SU-DHL-6 (cell line): Measurements from ENCODE around the gene CNGA4.

Experiments
- H2AFZ ChIP-seq: fragments of 200-600 bp; sonication (generic); 2 replicates; pipeline ENCODE4 v1.6.1; 2014; ENCODE audit warnings: low read depth, mild to moderate bottlenecking, moderate library complexity, mixed read lengths, antibody characterized with exemption, low read length; ENCODE audit not compliant: severe bottlenecking
- H3F3A ChIP-seq: fragments of 200-600 bp; shearing (Covaris generic); 2 replicates; pipeline ENCODE4 v1.6.0; 2016; ENCODE audit warnings: antibody characterized with exemption, mild to moderate bottlenecking; ENCODE audit not compliant: insufficient read depth
- H3K27ac ChIP-seq: fragments of 200-600 bp; sonication (generic); 2 replicates; pipeline ENCODE4 v1.5.1; 2016; ENCODE audit warnings: low read depth, mild to moderate bottlenecking, low read length, moderate library complexity, mixed read lengths
- H3K27me3 ChIP-seq: fragments of 200-600 bp; sonication (generic), shearing (Covaris generic); 2 replicates; pipeline ENCODE4 v1.6.0; 2014; ENCODE audit warnings: mild to moderate bottlenecking, low read length
- H3K36me3 ChIP-seq: fragments of 200-600 bp; sonication (generic); 2 replicates; pipeline ENCODE4 v1.6.1; 2014; ENCODE audit warnings: mild to moderate bottlenecking, low read length, mixed read lengths
- H3K4me2 ChIP-seq: fragments of 300-600, 200-600 bp; shearing (Covaris generic), sonication (generic); 2 replicates; pipeline ENCODE4 v1.6.0; 2014; ENCODE audit warnings: low read length, low read depth, mild to moderate bottlenecking; ENCODE audit not compliant: poor library complexity, severe bottlenecking
- H3K4me3 ChIP-seq: fragments of 200-600 bp; sonication (generic); 2 replicates; pipeline ENCODE4 v1.5.1; 2014; ENCODE audit warnings: antibody characterized with exemption, low read length, mild to moderate bottlenecking, mixed read lengths; ENCODE audit not compliant: insufficient read depth, poor library complexity, severe bottlenecking
- H3K79me2 ChIP-seq: fragments of 200-600 bp; sonication (generic); 2 replicates; pipeline ENCODE4 v1.6.1; 2014; ENCODE audit warnings: mild to moderate bottlenecking, low read length, moderate library complexity; ENCODE audit not compliant: insufficient read depth
- H3K9ac ChIP-seq: fragments of 200-600 bp; sonication (generic); 2 replicates; pipeline ENCODE4 v1.7.0; 2014; ENCODE audit warnings: mild to moderate bottlenecking, low read length
- H3K9me2 ChIP-seq: fragments of 200-600 bp; sonication (generic); replicated peaks from 2 replicates; pipeline ENCODE4 v1.6.1; 2014; ENCODE audit warnings: low read length; ENCODE audit not compliant: insufficient read depth
- H3K9me3 ChIP-seq: fragments of 200-600 bp; sonication (generic); 2 replicates; pipeline ENCODE4 v1.6.1; 2014; ENCODE audit warnings: low read length, mixed read lengths; ENCODE audit not compliant: insufficient read depth
- H4K20me1 ChIP-seq: fragments of 200-600 bp; sonication (generic); 2 replicates; pipeline ENCODE4 v1.6.1; 2014; ENCODE audit warnings: low read depth, mild to moderate bottlenecking, antibody characterized with exemption, low read length, moderate library complexity, mixed read lengths
- EZH2phosphoT487 ChIP-seq: fragments of 200-600 bp; sonication (generic), shearing (Covaris generic); conservative IDR thresholded peaks from 2 replicates; pipeline ENCODE4 v1.6.1; 2018; ENCODE audit warnings: mild to moderate bottlenecking, antibody characterized with exemption, low read length, moderate library complexity, mixed read lengths
- TF ChIP-seq, protein P1 (sequence below): fragments of 200-600 bp; sonication (generic); IDR thresholded peaks from one replicate; pipeline ENCODE4 v1.5.1; 2017; ENCODE audit warnings: antibody characterized with exemption, mild to moderate bottlenecking, low read length, moderate library complexity; ENCODE audit not compliant: insufficient read depth, poor library complexity, severe bottlenecking

CNGA4 gene

DNA sequence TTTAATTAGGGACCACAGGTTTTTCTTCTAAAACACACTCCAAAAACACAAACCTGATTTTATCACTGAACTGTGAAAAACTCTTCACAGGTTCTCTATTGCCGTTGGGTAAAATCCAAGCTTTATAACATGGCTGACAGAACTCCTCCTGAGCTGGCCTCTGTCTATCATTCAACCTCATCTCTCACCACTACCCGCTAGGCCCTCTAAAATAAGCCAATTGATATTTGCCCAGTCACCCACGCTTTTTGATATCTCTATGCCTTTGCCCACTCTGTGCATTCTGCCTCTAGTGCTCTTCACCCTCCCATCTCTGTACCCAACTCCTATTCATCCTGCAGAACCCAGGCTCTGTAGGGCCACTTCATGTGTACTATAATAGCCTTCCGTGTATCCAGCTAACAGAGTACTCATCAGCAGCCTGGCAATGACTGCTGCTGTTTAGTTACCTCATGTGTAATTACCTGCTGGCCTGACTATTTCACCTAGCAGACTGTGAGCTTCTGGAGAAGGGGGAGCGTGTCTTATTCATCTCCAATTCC lies 1.1 kb upstream of the CNGA4 start:
- Histone ChIP-seq H4K20me1 (no peaks in the 10 kb centered on the region), H3K27ac (no peak overlapping the region), H2AFZ (no peak overlapping the region), H3K27me3 (no peaks in the 10 kb centered on the region), H3K4me2 (no peak overlapping the region), H3F3A (peaks cover 9% of the 10 kb centered on the region), H3K9me2 (no peaks in the 10 kb centered on the region), H3K9me3 (no peaks in the 10 kb centered on the region), H3K4me3 (no peak overlapping the region), H3K79me2 (no peaks in the 10 kb centered on the region; the same call in 1 of the 2 replicates), H3K9ac (no peak overlapping the region), H3K36me3 (no peaks in the 10 kb centered on the region)
- TF ChIP-seq, protein P1, sequence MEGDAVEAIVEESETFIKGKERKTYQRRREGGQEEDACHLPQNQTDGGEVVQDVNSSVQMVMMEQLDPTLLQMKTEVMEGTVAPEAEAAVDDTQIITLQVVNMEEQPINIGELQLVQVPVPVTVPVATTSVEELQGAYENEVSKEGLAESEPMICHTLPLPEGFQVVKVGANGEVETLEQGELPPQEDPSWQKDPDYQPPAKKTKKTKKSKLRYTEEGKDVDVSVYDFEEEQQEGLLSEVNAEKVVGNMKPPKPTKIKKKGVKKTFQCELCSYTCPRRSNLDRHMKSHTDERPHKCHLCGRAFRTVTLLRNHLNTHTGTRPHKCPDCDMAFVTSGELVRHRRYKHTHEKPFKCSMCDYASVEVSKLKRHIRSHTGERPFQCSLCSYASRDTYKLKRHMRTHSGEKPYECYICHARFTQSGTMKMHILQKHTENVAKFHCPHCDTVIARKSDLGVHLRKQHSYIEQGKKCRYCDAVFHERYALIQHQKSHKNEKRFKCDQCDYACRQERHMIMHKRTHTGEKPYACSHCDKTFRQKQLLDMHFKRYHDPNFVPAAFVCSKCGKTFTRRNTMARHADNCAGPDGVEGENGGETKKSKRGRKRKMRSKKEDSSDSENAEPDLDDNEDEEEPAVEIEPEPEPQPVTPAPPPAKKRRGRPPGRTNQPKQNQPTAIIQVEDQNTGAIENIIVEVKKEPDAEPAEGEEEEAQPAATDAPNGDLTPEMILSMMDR: no peak
- no peak for TF ChIP-seq EZH2phosphoT487

DNA sequence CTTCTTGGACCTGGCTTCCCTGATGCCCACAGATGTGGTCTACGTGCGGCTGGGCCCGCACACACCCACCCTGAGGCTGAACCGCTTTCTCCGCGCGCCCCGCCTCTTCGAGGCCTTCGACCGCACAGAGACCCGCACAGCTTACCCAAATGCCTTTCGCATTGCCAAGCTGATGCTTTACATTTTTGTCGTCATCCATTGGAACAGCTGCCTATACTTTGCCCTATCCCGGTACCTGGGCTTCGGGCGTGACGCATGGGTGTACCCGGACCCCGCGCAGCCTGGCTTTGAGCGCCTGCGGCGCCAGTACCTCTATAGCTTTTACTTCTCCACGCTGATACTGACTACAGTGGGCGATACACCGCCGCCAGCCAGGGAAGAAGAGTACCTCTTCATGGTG lies 1.2 kb downstream of the CNGA4 start:
- H3K4me3 ChIP-seq: no peak overlapping the region
- no peaks in the 10 kb centered on the region for H4K20me1 ChIP-seq
- no peaks in the 10 kb centered on the region for H3K27me3 ChIP-seq
- TF ChIP-seq, protein P1: no peak
- TF ChIP-seq EZH2phosphoT487: no peak
- no peaks in the 10 kb centered on the region for H3K36me3 ChIP-seq
- H3K9ac ChIP-seq: no peak overlapping the region
- no peak overlapping the region for H3K27ac ChIP-seq
- H3F3A ChIP-seq: peaks cover 9% of the 10 kb centered on the region
- no peaks in the 10 kb centered on the region for H3K9me3 ChIP-seq
- H2AFZ ChIP-seq: no peak overlapping the region
- H3K4me2 ChIP-seq: no peak overlapping the region
- H3K9me2 ChIP-seq: no peaks in the 10 kb centered on the region
- H3K79me2 ChIP-seq: no peaks in the 10 kb centered on the region

DNA sequence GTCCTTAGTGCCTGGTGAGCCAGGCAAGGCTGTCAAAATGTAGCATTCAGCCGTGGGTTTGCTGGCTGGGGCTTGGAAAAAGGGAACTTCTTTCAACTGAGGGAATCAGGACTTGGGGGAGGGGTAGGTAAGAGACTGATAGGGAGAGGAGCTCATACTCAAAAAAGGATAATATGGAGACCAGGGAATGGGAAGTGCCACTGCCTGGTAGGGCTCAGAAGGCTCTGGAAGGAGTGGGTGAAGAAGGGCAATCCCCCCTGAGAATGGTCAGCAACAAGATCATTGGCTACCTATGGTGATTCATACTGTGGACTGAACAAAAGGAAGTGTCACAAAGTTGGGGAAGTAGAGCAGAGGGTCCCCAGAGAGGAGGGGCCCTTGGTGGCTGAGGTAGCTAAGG lies 1.9 kb downstream of the CNGA4 start:
- TF ChIP-seq, protein P1: no peak
- no peak for TF ChIP-seq EZH2phosphoT487
- Histone ChIP-seq H4K20me1 (no peaks in the 10 kb centered on the region), H3K9ac (no peak overlapping the region), H3K9me2 (no peaks in the 10 kb centered on the region), H3F3A (peaks cover 9% of the 10 kb centered on the region), H3K9me3 (no peaks in the 10 kb centered on the region), H3K27me3 (no peaks in the 10 kb centered on the region), H2AFZ (no peak overlapping the region), H3K27ac (no peak overlapping the region), H3K4me3 (no peak overlapping the region), H3K36me3 (no peaks in the 10 kb centered on the region), H3K4me2 (no peak overlapping the region), H3K79me2 (no peaks in the 10 kb centered on the region)
